HG03139 (cell line): ENCODE measurements around the gene GRK6.

Experiments
- ATAC-seq: cut with Tn5 transposase; IDR thresholded peaks from one replicate; pipeline ENCODE4 v1.9.1; 2021; ENCODE audit not compliant: unreplicated experiment

GRK6 gene

GRCh38 chr5:177468685-177469628, 42.5 kb downstream of the GRK6 start:
- ATAC-seq = no peak

- ATAC-seq = no peak
Measured at GRCh38 chr5:177469750-177470525, 43.5 kb downstream of the GRK6 start.

- no peak for ATAC-seq
Measured at GRCh38 chr5:177470759-177471536, 44.5 kb downstream of the GRK6 start.

GRCh38 chr5:177471610-177472356, 45.3 kb downstream of the GRK6 start:
- no peak for ATAC-seq

- ATAC-seq = no peak
Measured at GRCh38 chr5:177472460-177473442, 46.3 kb downstream of the GRK6 start.

- no peak for ATAC-seq
Measured at GRCh38 chr5:177473443-177474001, 47.0 kb downstream of the GRK6 start, which contains the start of gene DBN1. TSS of gene DBN1 (minus strand) at chr5:177473634. CDS start at chr5:177473521, 113 bp downstream.

- ATAC-seq = no peak
Measured at GRCh38 chr5:177474002-177474476, 47.6 kb downstream of the GRK6 start.

- no peak for ATAC-seq
Measured at GRCh38 chr5:177474846-177475562, 48.5 kb downstream of the GRK6 start.

GRCh38 chr5:177475563-177476427, 49.3 kb downstream of the GRK6 start:
- ATAC-seq = no peak

- no peak for ATAC-seq
Measured at GRCh38 chr5:177476531-177477233, 50.2 kb downstream of the GRK6 start.

- no peak for ATAC-seq
Measured at GRCh38 chr5:177477701-177478477, 51.4 kb downstream of the GRK6 start.

GRCh38 chr5:177478711-177479646, 52.5 kb downstream of the GRK6 start:
- no peak for ATAC-seq

GRCh38 chr5:177479774-177480173, 53.3 kb downstream of the GRK6 start:
- ATAC-seq = no peak

GRCh38 chr5:177482359-177482795, 55.9 kb downstream of the GRK6 start:
- no peak for ATAC-seq

- ATAC-seq = no peak
Measured at GRCh38 chr5:177483042-177483441, 56.6 kb downstream of the GRK6 start.
